ENCODE data around the gene VWA1.
"Not testable (repeated sequence)": the region's sequence is repeated elsewhere in the genome, so short reads cannot be mapped to it uniquely, and the experiment has no call there.

VWA1 gene

DNA sequence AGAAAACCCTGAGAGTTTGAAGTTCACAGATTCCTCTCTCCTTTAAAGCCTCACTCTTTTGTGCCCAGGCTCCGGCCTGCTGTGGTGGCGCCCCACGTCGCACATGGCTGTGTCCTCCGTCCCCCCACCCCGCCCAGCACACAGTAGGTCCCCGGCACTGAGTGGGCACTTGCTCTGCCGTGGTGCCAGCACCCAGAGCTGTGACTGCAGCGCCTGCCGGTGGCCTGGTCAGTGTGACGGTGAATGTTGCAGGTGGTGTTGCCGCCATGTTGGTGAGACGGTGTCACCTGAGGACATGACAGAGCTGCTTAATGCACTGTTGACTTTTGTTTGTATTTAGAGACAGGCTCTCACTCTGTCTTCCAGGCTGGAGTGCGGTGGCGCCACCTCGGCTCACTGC is 17.4 kb downstream of the VWA1 start:
- FAIRE-seq: no peak
- TF ChIP-seq, protein P1, sequence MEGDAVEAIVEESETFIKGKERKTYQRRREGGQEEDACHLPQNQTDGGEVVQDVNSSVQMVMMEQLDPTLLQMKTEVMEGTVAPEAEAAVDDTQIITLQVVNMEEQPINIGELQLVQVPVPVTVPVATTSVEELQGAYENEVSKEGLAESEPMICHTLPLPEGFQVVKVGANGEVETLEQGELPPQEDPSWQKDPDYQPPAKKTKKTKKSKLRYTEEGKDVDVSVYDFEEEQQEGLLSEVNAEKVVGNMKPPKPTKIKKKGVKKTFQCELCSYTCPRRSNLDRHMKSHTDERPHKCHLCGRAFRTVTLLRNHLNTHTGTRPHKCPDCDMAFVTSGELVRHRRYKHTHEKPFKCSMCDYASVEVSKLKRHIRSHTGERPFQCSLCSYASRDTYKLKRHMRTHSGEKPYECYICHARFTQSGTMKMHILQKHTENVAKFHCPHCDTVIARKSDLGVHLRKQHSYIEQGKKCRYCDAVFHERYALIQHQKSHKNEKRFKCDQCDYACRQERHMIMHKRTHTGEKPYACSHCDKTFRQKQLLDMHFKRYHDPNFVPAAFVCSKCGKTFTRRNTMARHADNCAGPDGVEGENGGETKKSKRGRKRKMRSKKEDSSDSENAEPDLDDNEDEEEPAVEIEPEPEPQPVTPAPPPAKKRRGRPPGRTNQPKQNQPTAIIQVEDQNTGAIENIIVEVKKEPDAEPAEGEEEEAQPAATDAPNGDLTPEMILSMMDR (IDR thresholded peaks at IDR 0.05; ENCODE audit: insufficient read depth, missing control alignments): no peak
- DNase-seq (ENCODE audit: insufficient read length, low spot score): no peak

DNA sequence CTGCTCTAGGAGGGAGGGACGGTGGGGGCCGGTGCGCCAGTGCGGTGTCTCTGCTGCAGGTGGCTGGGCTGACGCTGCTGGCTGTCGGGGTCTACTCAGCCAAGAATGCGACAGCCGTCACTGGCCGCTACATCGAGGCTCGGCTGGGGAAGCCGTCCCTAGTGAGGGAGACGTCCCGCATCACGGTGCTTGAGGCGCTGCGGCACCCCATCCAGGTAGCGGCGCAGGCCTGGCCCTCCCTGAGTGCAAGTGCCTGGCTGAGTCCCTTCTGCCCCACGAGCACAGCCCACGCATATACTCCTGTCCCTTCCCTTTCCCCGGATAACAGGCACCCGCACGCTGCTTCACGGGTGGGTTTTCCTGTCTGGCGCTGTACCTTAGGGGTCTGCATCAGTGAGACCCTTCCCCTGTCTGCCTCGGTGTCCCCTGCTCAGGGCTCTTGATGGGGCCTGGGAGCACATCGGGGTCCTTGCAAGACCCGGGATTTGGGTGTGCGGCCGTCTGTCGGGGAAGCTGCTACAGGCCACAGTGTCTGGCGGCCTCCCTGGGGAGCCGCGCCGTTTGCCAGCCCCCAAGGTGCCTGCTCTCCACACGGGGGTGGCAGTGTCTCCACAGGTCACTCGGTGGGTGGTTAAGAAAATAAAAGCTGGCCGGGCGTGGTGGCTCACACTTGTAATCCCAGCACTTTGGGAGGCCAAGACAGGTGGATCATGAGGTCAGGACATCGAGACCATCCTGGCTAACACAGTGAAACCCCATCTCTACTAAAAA is 19.0 kb downstream of the VWA1 start:
- FAIRE-seq; DNase-seq (ENCODE audit: insufficient read length, low spot score): not testable (repeated sequence)

DNA sequence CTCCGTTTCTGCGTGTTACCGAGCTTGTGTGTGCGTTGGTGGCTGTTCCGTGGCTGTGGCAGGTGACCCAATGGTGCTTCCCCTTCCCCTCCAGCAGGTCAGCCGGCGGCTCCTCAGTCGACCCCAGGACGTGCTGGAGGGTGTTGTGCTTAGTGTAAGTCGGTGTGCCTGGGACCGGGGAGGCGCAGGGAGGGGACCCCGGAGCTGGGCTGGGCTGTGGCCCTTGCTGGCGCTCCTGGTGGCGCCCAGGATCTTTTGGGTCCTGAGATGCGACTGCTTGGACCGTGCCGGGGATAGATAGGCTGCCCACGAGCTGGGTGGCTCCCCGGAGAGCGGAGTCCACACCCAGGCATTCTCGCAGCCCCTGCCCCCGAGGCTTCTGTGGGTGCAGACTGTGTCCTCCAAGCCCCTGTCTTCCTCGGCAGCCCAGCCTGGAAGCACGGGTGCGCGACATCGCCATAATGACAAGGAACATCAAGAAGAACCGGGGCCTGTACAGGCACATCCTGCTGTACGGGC is 19.9 kb downstream of the VWA1 start:
- DNase-seq (ENCODE audit: insufficient read length, low spot score) (no peak), FAIRE-seq (no peak)
- TF ChIP-seq, protein P1 (IDR thresholded peaks at IDR 0.05; ENCODE audit: insufficient read depth, missing control alignments): no peak

DNA sequence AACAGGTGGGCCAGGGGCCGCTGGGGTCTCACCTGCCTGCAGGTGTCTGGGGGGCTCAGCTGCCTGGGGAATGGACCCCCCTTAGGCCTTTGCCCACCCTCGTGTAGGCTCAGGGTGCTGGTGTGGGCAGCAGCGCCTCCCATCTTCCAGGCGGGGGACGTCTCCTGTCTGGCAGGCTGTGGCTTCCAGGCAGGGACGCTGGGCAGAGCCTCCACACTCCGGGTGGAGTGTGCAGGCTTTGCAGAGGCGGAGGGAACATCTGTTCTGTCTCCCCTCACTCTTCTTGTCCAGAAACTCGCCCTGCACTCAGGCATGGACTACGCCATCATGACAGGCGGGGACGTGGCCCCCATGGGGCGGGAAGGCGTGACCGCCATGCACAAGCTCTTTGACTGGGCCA is 20.4 kb downstream of the VWA1 start:
- FAIRE-seq; DNase-seq (ENCODE audit: insufficient read length, low spot score): not testable (repeated sequence)

DNA sequence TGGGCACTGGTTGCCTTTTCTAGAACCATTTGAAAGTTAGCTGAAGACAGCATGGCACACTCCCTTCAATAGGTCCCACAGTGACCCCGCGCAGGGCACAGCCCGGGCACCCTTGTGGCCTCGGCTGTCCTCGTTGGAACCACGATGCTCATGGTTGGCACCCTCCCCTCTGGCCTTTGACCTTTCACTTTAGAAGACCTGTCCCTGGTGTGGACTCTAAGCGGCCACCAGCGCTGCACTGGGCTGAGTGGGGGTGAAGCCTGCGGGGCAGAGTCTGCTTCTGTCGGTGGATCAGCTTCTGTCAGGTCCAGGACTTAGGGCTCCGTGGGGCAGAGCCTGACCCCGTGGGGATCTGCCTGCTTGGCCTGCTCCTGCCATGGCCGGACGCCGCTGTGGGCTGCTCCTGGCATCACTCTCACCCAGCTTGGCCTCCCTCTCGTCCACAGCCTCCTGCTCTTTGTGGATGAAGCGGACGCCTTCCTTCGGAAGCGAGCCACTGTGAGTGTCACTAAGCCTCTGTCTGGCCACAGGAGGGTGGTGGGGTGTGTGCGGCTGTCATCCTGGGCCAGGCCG is 21.3 kb downstream of the VWA1 start:
- DNase-seq (ENCODE audit: insufficient read length, low spot score); FAIRE-seq: not testable (repeated sequence)

DNA sequence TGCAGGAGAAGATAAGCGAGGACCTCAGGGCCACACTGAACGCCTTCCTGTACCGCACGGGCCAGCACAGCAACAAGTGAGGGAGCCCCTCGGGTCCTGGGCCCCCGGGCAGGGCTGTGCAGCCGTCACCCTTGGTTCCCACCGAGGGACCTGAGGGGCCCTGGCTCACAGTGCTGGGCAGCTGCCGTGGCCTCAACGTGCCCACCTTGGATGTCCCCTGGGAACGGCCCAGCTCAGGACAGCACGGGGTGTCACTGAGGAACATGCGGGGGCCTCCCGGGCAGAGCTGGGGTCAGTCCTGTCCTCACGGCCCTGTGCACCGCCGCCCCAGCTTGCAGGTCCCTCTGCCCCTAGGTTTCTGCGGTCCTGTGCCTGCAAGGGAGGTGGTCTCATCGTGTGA is 23.7 kb downstream of the VWA1 start:
- FAIRE-seq; DNase-seq (ENCODE audit: insufficient read length, low spot score): not testable (repeated sequence)

DNA sequence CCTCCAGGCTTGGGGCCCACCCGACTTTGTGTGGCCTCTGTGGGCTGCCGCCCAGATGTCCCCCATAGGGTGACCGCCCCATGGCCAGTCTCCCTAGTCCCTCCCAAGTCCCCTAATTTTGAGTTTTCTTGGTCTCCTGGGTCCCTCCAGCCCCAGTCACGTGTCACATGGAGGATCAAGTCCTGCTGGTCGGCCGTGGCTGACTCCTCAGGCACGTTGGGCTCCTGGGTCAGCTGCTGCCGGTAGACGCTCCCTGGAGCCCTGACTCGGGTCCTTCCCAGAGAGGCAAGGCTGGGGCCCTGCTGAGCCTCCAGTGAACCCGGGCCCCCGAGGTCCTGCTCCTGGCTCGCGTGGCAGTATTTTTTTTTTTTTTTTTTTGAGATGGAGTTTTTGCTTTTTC is 24.2 kb downstream of the VWA1 start:
- FAIRE-seq: not testable (repeated sequence)

DNA sequence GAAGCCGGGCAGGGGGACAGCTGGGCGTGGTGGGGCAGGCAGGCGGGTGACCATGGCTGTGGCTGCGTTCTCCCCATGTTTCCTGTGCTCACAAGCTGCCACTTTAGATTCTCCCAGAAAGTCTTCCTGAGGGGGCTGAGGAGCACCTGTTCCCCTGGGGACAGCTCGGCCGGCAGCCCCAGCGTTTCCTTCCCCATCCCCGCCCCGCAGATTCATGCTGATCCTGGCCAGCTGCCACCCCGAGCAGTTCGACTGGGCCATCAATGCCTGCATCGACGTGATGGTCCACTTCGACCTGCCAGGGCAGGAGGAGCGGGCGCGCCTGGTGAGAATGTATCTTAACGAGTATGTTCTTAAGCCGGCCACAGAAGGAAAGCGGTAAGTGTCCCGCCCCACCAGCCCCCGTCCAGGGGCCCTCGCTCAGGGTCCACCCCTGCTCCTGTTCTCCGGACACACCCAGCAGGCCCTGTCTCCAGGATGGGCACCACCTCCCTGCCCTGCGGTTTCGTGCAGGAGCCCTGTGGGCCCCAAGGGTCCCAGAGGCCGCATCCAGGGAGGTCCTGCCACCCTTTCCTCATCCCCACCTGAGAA is 25.1 kb downstream of the VWA1 start:
- no peak for FAIRE-seq
- TF ChIP-seq, protein P1 (IDR thresholded peaks at IDR 0.05; ENCODE audit: insufficient read depth, missing control alignments): no peak

More for the DNA sequence above, 24.2 kb downstream of the VWA1 start:
- DNase-seq (ENCODE audit: insufficient read length, low spot score): not testable (repeated sequence)

DNA sequence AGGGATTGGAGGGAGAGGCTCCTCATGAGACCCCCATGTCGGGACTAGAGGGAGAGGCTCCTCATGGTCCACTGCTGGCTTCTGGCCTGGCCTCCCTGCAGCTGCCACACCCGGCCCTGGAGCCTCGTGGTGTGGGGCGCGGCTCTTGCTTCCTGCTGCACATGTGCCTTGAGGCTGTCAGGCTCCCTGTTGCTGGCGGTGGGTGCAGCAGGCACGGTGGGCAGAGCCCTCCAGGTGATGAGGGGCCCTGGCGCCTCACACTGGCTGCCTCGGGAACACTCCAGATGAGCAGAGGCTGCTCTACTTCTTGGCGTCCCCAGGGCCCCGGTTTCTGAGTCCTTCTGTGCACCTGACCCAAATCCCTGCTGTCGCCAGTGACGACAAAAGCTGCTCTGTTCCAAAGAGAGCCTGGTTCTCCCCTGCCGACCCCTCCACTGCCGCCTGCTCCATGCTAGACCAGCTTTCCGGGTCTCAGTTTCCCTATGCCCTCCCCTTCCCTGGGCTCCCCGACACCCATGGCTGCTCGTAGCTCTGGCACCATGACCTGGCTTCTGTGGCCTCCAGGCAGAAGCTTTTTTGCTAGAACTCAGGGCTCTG is 26.3 kb downstream of the VWA1 start:
- TF ChIP-seq, protein P1 (IDR thresholded peaks at IDR 0.05; ENCODE audit: insufficient read depth, missing control alignments): no peak
- FAIRE-seq (no peak), DNase-seq (ENCODE audit: insufficient read length, low spot score) (no peak)

More for the DNA sequence above, 25.1 kb downstream of the VWA1 start:
- no peak for DNase-seq (ENCODE audit: insufficient read length, low spot score)

All from D721Med (cell line).